Measurements from ENCODE around the gene RTN4R. TPM values are rescaled to one million over a fixed set of nuclear protein-coding genes. Genes with fewer than 3 reads are reported as not detected.
"Not testable (repeated sequence)": the region's sequence is repeated elsewhere in the genome, so short reads cannot be mapped to it uniquely, and the experiment has no call there.

The RTN4R gene
- polyA plus RNA-seq, 4 donors: 2.9 to 25.7 (median 4.4) TPM

GRCh38 chr22:20285473-20286311, 17.6 kb upstream of the RTN4R start:
- not testable (repeated sequence) for H3K36me3 ChIP-seq (ENCODE audit: control insufficient read depth in 3 of 3, insufficient read depth in 2 of 3, low read depth in 1 of 3, low read length in 3 of 3); H3K27ac ChIP-seq (ENCODE audit: low read depth in 1 of 3, low read length in 2 of 3); H3K27me3 ChIP-seq (ENCODE audit: control insufficient read depth in 3 of 3, insufficient read depth in 3 of 3, low read length in 3 of 3); H3K4me1 ChIP-seq (ENCODE audit: control insufficient read depth in 3 of 3, insufficient read depth in 2 of 3, low read depth in 1 of 3, low read length in 2 of 3); FAIRE-seq; H3K9me3 ChIP-seq (ENCODE audit: control insufficient read depth in 2 of 2, insufficient read depth in 1 of 2, low read depth in 1 of 2, low read length in 1 of 2); H3K4me3 ChIP-seq (ENCODE audit: low read depth in 1 of 3, low read length in 3 of 3)
- 16 to 33% (median 23%) methylated on average over 4 to 11 of the region's 12 CpGs for WGBS, 3 donors
- DNase-seq: peak; percentile 51 to 55

- Histone ChIP-seq H3K9me3 (ENCODE audit: control insufficient read depth in 2 of 2, insufficient read depth in 1 of 2, low read depth in 1 of 2, low read length in 1 of 2) (no peaks in the 10 kb centered on the region), H3K27ac (ENCODE audit: low read depth in 1 of 3, low read length in 2 of 3) (no peak overlapping the region), H3K36me3 (ENCODE audit: control insufficient read depth in 3 of 3, insufficient read depth in 2 of 3, low read depth in 1 of 3, low read length in 3 of 3) (no peaks in the 10 kb centered on the region), H3K4me3 (ENCODE audit: low read depth in 1 of 3, low read length in 3 of 3) (no peak overlapping the region), H3K4me1 (ENCODE audit: control insufficient read depth in 3 of 3, insufficient read depth in 2 of 3, low read depth in 1 of 3, low read length in 2 of 3) (no peaks in the 10 kb centered on the region), H3K27me3 (ENCODE audit: control insufficient read depth in 3 of 3, insufficient read depth in 3 of 3, low read length in 3 of 3) (no peaks in the 10 kb centered on the region)
- no peak for DNase-seq
- WGBS, 3 donors: 62 to 85% (median 73%) methylated on average over 12 to 13 of the region's 13 CpGs
- no peak for FAIRE-seq
Measured at GRCh38 chr22:20284471-20285086, 16.5 kb upstream of the RTN4R start.

- DNase-seq (no peak), FAIRE-seq (no peak)
- Histone ChIP-seq H3K36me3 (ENCODE audit: control insufficient read depth in 3 of 3, insufficient read depth in 2 of 3, low read depth in 1 of 3, low read length in 3 of 3) (no peaks in the 10 kb centered on the region), H3K27me3 (ENCODE audit: control insufficient read depth in 3 of 3, insufficient read depth in 3 of 3, low read length in 3 of 3) (no peaks in the 10 kb centered on the region), H3K27ac (ENCODE audit: low read depth in 1 of 3, low read length in 2 of 3) (no peak overlapping the region), H3K9me3 (ENCODE audit: control insufficient read depth in 2 of 2, insufficient read depth in 1 of 2, low read depth in 1 of 2, low read length in 1 of 2) (no peaks in the 10 kb centered on the region), H3K4me3 (ENCODE audit: low read depth in 1 of 3, low read length in 3 of 3) (no peak overlapping the region), H3K4me1 (ENCODE audit: control insufficient read depth in 3 of 3, insufficient read depth in 2 of 3, low read depth in 1 of 3, low read length in 2 of 3) (no peaks in the 10 kb centered on the region)
- 47 to 70% (median 54%) methylated on average over 5 of the region's 5 CpGs for WGBS, 3 donors
Measured at GRCh38 chr22:20283674-20284066, 15.6 kb upstream of the RTN4R start.

GRCh38 chr22:20282901-20283673, 15.0 kb upstream of the RTN4R start:
- no peak for FAIRE-seq
- H3K4me1 ChIP-seq (ENCODE audit: control insufficient read depth in 3 of 3, insufficient read depth in 2 of 3, low read depth in 1 of 3, low read length in 2 of 3): no peaks in the 10 kb centered on the region
- H3K4me3 ChIP-seq (ENCODE audit: low read depth in 1 of 3, low read length in 3 of 3): no peak overlapping the region
- H3K27ac ChIP-seq (ENCODE audit: low read depth in 1 of 3, low read length in 2 of 3): no peak overlapping the region
- DNase-seq: no peak
- no peaks in the 10 kb centered on the region for H3K9me3 ChIP-seq (ENCODE audit: control insufficient read depth in 2 of 2, insufficient read depth in 1 of 2, low read depth in 1 of 2, low read length in 1 of 2)
- 58 to 79% (median 76%) methylated on average over 12 to 15 of the region's 15 CpGs for WGBS, 3 donors
- no peaks in the 10 kb centered on the region for H3K36me3 ChIP-seq (ENCODE audit: control insufficient read depth in 3 of 3, insufficient read depth in 2 of 3, low read depth in 1 of 3, low read length in 3 of 3)
- no peaks in the 10 kb centered on the region for H3K27me3 ChIP-seq (ENCODE audit: control insufficient read depth in 3 of 3, insufficient read depth in 3 of 3, low read length in 3 of 3)

- H3K27me3 ChIP-seq (ENCODE audit: control insufficient read depth in 3 of 3, insufficient read depth in 3 of 3, low read length in 3 of 3): no peaks in the 10 kb centered on the region
- 64 to 76% (median 70%) methylated on average over 12 of the region's 12 CpGs for WGBS, 3 donors
- DNase-seq (no peak), FAIRE-seq (no peak)
- H3K9me3 ChIP-seq (ENCODE audit: control insufficient read depth in 2 of 2, insufficient read depth in 1 of 2, low read depth in 1 of 2, low read length in 1 of 2): no peaks in the 10 kb centered on the region
- H3K36me3 ChIP-seq (ENCODE audit: control insufficient read depth in 3 of 3, insufficient read depth in 2 of 3, low read depth in 1 of 3, low read length in 3 of 3): no peaks in the 10 kb centered on the region
- H3K4me1 ChIP-seq (ENCODE audit: control insufficient read depth in 3 of 3, insufficient read depth in 2 of 3, low read depth in 1 of 3, low read length in 2 of 3): no peaks in the 10 kb centered on the region
- H3K4me3 ChIP-seq (ENCODE audit: low read depth in 1 of 3, low read length in 3 of 3): no peak overlapping the region
- no peak overlapping the region for H3K27ac ChIP-seq (ENCODE audit: low read depth in 1 of 3, low read length in 2 of 3)
Measured at GRCh38 chr22:20281891-20282290, 13.8 kb upstream of the RTN4R start.

GRCh38 chr22:20281473-20281872, 13.4 kb upstream of the RTN4R start:
- FAIRE-seq; H3K4me3 ChIP-seq (ENCODE audit: low read depth in 1 of 3, low read length in 3 of 3); H3K4me1 ChIP-seq (ENCODE audit: control insufficient read depth in 3 of 3, insufficient read depth in 2 of 3, low read depth in 1 of 3, low read length in 2 of 3); H3K9me3 ChIP-seq (ENCODE audit: control insufficient read depth in 2 of 2, insufficient read depth in 1 of 2, low read depth in 1 of 2, low read length in 1 of 2); H3K27me3 ChIP-seq (ENCODE audit: control insufficient read depth in 3 of 3, insufficient read depth in 3 of 3, low read length in 3 of 3); H3K27ac ChIP-seq (ENCODE audit: low read depth in 1 of 3, low read length in 2 of 3); H3K36me3 ChIP-seq (ENCODE audit: control insufficient read depth in 3 of 3, insufficient read depth in 2 of 3, low read depth in 1 of 3, low read length in 3 of 3); DNase-seq: not testable (repeated sequence)
- WGBS, 3 donors: 58 to 79% (median 72%) methylated on average over 7 to 9 of the region's 9 CpGs

GRCh38 chr22:20280866-20281265, 12.7 kb upstream of the RTN4R start:
- Histone ChIP-seq H3K36me3 (ENCODE audit: control insufficient read depth in 3 of 3, insufficient read depth in 2 of 3, low read depth in 1 of 3, low read length in 3 of 3) (no peaks in the 10 kb centered on the region), H3K9me3 (ENCODE audit: control insufficient read depth in 2 of 2, insufficient read depth in 1 of 2, low read depth in 1 of 2, low read length in 1 of 2) (no peaks in the 10 kb centered on the region), H3K4me1 (ENCODE audit: control insufficient read depth in 3 of 3, insufficient read depth in 2 of 3, low read depth in 1 of 3, low read length in 2 of 3) (no peaks in the 10 kb centered on the region), H3K4me3 (ENCODE audit: low read depth in 1 of 3, low read length in 3 of 3) (no peak overlapping the region), H3K27ac (ENCODE audit: low read depth in 1 of 3, low read length in 2 of 3) (no peak overlapping the region), H3K27me3 (ENCODE audit: control insufficient read depth in 3 of 3, insufficient read depth in 3 of 3, low read length in 3 of 3) (no peaks in the 10 kb centered on the region)
- FAIRE-seq (no peak), DNase-seq (no peak)
- 53 to 77% (median 70%) methylated on average over 10 to 12 of the region's 12 CpGs for WGBS, 3 donors

GRCh38 chr22:20280163-20280562, 12.0 kb upstream of the RTN4R start:
- H3K4me1 ChIP-seq (ENCODE audit: control insufficient read depth in 3 of 3, insufficient read depth in 2 of 3, low read depth in 1 of 3, low read length in 2 of 3); DNase-seq; FAIRE-seq; H3K27me3 ChIP-seq (ENCODE audit: control insufficient read depth in 3 of 3, insufficient read depth in 3 of 3, low read length in 3 of 3); H3K27ac ChIP-seq (ENCODE audit: low read depth in 1 of 3, low read length in 2 of 3); H3K4me3 ChIP-seq (ENCODE audit: low read depth in 1 of 3, low read length in 3 of 3); H3K36me3 ChIP-seq (ENCODE audit: control insufficient read depth in 3 of 3, insufficient read depth in 2 of 3, low read depth in 1 of 3, low read length in 3 of 3); H3K9me3 ChIP-seq (ENCODE audit: control insufficient read depth in 2 of 2, insufficient read depth in 1 of 2, low read depth in 1 of 2, low read length in 1 of 2): not testable (repeated sequence)
- WGBS, 3 donors: 63 to 88% (median 77%) methylated on average over 12 to 18 of the region's 21 CpGs
